ENCODE data around the gene MEX3A.
"Not testable (repeated sequence)": the region's sequence is repeated elsewhere in the genome, so short reads cannot be mapped to it uniquely, and the experiment has no call there.

Gene MEX3A, protein sequence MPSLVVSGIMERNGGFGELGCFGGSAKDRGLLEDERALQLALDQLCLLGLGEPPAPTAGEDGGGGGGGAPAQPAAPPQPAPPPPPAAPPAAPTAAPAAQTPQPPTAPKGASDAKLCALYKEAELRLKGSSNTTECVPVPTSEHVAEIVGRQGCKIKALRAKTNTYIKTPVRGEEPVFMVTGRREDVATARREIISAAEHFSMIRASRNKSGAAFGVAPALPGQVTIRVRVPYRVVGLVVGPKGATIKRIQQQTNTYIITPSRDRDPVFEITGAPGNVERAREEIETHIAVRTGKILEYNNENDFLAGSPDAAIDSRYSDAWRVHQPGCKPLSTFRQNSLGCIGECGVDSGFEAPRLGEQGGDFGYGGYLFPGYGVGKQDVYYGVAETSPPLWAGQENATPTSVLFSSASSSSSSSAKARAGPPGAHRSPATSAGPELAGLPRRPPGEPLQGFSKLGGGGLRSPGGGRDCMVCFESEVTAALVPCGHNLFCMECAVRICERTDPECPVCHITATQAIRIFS

DNA sequence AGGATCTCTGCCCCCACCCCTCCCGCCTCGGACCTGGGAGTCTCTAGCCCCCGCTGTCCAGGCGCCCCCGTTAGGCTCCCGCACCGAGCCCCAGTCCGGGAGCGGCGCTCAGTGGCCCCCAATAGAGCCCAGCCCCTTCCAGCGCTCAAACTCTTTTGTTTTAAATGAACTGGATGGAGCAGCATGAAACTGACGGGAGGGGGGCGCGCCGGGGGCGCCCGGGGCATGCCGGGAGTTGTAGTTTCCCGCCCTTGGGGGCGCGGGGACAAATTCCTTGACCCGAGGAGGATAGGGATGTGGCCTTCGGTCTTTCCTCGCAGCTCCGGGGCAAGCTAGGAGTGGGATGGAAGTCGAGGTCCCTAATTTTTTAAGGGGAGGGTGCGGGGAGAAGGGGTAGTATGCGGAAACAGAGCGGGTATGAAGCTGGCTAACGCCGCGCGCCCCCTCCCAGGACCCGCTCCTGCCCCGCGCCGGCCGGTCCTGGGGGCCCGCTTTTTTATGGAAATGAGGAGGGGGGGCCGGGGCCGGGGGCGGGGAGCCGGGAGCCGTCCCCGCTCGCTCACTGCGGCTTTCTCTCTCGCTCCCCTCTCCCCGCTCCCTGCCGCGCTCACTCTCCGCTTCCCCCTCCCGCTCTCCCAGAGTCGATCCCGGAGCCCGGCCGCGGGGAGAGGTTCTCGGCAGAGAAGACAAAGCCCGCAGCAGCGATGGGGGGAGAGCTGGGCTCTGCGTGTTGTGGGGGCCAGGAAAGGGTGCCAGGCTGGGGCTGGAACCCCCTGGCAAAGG is at the start of gene MEX3A:
MEX3A (minus strand) TSS at position 157 of the 783 bp plus-strand sequence. CDS start 467 bp downstream, outside the sequence.
- DNase-seq (ENCODE audit: low spot score), result peak; percentile 98

DNA sequence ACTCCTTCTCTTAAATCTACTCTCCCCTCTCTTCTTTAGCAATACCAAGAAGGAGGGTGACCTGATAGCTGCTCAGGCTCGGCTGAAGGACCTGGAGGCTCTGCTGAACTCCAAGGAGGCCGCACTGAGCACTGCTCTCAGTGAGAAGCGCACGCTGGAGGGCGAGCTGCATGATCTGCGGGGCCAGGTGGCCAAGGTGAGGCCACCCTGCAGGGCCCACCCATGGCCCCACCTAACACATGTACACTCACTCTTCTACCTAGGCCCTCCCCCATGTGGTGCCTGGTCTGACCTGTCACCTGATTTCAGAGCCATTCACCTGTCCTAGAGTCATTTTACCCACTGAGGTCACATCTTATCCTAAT is 48.3 kb upstream of the MEX3A start:
- no peak for DNase-seq (ENCODE audit: low spot score)

DNA sequence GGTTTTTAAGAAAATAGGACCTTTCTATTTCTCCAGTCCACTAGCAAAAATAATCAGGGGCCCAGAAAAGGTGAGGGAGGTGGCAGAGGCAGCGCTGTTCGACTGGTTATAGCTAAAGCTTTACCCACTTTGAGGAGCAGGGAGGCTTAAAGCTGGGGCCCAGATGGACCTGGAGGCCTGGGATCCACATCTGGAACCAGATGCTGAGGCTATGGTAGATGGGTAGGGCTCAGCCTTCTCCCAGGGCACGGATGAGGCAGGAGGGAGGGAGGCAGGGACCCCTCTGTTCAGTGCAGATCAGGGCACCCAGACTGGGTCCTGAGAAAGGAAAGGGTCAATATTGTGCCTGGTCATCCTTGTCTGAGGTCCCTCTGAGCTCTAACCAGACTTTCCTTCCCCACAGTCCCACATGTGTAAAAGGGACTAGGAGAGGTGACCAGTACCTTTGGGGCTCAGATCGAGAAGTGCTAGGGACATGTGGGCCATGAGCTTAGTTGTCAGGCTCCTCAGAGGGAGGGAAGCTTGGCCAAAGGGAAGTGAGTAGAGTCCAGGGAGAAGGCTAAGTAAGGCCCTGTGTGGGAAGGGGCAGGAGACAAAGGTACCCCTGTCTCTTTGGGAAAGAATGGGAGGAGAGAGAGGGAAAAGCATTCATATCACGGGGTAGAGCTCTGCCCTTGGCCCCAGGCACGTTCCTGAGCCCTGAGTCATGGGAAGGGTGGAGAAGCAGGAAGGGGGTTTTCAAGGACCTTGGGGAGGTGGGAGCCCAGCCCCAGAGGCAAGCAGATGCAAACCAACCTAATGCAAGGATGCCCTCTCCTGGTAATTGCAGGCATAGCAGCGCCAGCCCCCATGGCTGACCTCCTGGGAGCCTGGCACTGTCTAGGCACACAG is 47.7 kb upstream of the MEX3A start:
- peak; percentile 88 for DNase-seq (ENCODE audit: low spot score)

DNA sequence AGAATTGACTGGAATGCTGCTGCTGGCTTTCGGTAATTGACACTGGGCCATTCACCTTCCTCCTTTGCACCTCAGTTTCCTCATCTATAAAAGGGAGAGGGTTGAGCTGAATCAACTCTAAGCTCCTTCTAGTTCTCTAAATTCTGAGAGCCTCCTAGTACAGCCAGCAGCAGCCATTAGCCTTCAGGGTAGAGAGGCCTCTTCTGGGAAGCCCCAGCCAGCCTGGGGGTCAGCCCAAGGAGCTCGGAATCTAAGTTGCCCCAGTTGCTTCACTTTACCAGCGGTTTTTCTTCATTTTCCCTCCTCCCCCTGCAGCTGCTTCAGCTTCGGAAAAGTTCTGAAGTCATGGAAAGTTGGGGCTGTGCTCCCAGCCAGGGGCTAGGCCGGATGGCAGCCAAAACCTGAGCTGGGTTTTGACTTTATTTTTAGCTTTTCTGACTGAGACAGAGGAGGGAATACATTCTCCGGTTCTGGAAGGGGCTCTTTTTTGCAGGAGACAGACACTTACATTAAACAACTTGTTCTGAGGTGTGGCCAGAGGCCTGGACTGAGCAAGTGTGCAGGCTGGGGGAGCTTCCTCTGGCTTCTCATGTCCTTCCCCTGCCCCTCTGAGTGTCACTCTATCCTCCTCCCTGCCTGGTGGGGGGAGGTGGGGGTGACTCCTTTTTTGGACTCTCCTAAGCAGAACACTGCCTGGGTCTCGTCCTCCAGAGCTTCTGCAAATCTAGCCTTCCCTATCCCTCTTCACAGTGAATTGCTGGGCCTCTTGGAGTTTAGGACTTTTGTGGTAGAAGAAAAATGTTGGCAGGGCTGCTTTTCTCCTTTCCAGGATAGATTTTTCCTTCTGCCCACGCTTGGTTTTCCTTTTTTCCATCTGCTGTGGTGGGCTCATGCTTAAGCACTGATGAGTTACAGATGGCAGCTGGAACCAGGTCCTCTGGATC is 46.7 kb upstream of the MEX3A start:
- no peak for DNase-seq (ENCODE audit: low spot score)

DNA sequence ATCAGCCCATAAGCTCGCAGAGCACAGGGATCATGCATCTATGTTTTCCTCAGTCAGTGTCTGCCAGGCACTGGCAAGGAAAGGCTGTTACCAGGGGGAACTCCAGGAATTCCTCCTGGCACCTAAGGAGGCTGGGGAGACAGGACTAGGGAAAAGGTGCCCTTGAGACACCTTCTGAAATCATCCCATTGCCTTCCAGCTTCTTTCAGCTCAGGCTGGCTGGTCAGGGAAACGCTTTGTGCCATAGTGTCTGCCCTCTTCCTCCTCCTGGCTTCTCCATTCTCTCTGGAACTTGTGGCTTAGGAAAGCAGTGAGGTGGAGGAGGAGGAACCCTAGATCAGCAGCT is 46.0 kb upstream of the MEX3A start:
- DNase-seq (ENCODE audit: low spot score), result no peak

DNA sequence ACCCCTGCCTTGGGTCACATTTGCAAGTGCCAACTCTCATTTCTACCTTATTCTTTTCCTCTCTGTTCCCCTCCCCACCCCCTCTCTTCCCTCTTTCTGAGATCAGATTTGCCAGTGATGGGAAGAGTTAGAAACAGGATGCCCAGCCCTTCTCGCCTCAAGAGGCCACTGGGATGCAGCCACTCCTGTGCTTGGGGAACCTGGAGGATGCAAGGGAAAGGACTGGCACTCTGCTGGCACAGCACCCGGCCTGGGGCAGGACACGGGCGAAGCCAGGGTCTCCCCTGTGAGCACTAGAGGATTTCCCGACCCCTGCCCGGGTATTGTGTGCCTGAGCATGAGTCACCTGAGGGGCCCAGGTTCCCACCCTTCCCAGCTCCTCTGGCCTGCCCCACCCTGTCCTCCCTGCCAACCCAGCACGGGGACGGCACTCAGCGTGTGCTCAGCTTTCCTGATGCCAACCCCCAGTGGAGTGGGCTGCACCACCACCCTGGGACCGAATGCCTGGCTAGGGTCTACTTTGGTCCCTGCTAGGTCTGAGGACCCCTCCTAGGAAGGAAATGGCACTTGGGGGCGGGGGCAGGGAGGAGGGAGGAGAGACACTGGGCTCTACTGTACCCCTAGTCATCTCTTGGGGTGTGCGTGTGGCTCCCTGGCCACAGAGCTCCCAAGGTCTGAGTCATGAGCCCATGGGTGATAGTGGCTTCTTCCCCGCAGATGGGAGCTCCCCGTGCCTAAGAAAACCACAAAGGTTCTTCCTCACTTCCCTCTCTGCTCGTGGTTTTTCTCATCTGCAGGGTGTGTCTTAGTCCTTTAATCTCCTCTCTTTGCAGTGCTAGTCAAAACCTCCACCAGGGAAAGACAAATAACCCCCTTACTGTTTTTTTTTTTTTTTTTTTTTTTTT is 44.6 kb upstream of the MEX3A start:
- no peak for DNase-seq (ENCODE audit: low spot score)

DNA sequence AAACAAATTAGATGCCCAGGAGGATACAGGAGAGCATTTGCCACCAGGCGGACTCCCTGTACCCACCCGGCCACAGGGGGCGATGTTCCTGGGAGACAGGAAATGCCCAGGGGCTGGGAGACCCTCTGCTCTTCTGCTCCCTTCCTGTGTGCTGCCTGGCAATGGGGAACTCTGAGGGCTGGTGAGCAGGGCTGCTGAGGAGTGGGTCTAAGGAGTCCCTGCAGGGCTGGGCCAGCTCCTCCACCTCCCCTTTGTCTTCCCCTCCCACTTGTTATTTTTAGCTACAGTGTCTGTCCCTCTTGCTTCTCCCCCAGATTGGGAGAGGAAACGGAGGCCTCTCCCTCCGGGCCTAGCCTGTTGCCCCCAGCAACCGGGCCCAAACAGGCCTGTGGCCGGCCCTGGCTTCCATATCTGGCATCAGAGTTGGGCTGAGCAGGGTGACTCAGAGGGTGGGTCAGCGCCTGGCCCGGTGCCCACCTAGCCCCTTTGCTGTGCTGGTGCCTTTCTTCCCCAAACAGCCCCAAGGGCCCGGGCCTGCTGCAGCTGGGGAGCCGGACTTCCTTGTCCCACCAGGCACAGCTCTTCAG is 43.9 kb upstream of the MEX3A start:
- DNase-seq (ENCODE audit: low spot score), result no peak

DNA sequence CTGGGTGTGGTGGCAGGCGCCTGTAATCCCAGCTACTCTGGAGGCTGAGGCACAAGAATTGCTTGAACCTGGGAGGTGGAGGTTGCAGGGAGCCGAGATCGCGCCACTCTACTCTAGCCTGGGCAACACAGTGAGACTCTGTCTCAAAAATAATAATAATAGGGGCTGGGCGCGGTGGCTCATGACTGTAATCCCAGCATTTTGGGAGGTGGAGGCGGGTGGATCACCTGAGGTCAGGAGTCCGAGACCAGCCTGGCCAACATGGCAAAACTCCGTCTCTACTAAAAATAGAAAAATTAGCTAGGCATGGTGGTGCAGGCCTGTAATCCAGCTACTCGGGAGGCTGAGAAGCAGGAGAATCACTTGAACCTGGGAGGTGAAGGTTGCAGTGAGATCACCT is 43.3 kb upstream of the MEX3A start:
- DNase-seq (ENCODE audit: low spot score), result not testable (repeated sequence)

DNA sequence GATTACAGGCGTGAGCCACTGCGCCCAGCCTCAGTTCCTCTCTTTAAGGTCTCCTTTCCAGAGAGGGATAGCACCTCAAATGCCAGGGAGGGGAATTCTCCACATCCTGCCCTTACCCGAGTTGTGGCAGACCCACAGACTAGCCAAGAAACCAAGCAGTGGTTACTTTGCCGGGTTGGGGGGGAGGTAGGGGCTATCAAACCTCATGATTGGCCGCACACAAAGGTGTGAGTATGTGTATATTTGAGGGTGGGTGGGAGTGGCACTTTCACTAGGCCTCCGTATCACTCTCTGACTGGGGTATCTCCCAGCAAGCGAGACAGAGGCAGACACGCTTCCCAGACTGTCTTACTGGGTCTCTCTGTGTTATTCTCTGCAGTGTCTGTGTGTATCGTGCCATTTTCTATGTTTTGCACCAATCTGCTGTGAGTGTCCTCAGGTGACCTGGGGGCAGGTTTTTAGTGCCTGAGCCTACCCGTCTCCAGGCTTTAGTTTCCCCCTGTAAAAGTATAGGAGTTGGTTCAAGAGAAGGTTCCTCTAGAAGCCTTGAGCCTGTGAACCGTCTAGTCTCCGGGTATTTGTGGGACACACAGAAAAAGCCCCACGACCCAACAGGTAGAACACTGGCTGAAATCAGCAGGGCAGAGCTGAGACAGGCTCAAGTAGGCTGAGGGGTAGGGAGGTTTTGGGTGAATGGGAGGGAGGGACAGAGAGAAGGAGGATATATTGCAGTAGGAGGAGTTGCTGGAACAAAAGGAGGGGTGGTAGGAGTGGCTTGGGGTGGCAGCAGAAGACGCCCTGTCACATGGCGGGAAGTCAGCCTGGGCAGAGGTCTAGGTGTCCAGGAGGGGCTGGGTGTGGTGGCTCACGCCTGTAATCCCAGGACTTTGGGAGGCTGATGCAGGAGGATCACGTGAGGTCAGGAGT is 42.6 kb upstream of the MEX3A start:
- no peak for DNase-seq (ENCODE audit: low spot score)

DNA sequence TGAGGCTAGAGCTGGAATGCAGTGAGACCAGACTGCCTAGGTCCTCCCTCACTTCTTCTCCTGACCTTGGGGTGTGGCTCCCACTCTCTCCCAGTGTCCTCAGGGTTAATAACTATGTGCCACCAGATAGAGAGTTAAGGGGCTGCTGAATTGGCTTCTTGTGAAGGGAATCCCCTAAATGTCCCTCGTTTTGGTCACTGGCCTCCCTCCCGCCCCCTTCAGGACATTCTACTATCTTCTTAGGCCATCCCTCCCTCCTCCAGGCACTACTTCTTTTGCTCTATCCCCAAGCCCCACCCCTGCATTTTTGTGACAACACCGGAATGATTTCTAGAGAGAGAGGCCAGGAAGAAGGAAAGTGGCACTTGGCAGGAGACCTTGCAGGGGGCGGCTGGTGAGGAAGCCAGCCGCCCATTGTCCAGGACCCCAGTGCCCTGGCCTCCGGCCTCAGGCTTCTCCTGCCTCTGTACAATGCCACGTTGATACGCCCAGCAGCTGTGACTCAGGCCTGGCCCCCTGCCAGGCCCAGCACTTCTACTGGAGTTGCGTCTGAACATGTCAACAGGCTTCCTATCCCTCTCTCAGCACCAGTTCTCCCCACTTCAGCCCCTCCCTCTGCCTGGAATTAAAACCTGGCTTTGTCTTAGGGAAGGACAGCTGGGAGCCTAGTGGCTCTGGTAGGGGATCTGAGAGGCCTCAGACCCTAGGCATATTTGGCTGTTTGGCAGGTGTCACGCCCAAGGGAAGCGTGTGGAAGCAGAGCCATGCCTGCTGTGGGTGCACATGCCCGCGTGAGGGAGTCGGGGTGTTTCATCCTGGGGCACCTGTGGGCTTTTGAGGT is 41.3 kb upstream of the MEX3A start:
- no peak for DNase-seq (ENCODE audit: low spot score)

DNA sequence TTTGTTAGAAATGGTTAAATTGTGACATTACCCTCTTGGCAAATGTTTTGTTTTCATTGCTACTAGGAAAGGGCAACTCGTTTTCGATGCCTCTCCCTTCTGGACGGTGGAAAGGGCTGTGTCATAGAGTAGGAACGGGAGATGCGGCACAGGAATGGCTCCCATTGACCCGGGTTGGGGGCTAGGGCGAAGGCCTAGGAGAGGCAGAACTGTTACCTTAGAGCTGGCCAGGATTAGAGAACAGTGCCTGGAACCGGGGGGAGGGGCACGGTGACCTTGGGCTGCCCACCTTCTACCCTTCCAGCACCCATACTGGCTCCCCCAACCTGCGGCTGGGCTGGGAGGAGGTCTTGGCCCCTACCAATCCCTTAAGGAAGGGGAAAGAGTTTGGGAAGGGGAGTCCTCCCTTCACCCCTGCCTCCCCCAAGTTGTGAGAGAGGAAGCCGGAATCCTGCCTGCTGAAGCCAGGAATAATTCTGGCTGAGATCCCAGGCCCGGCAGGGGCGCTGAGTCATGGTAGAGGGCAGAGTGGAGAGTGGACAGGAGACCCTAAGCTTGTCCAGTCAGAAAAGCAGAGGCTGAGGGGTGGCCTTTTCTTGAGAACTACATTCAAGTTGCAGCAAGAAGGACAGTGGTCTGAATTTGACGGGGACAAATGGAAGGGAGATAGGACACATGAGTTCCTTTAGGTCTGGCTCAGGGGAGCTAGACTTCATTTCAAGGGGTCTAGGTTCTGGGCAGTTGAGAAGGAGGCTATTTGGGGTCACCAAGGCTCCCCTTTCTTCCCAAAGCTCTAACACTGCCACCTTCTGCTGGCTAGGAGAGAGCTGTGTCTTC is 40.5 kb upstream of the MEX3A start:
- no peak for DNase-seq (ENCODE audit: low spot score)

DNA sequence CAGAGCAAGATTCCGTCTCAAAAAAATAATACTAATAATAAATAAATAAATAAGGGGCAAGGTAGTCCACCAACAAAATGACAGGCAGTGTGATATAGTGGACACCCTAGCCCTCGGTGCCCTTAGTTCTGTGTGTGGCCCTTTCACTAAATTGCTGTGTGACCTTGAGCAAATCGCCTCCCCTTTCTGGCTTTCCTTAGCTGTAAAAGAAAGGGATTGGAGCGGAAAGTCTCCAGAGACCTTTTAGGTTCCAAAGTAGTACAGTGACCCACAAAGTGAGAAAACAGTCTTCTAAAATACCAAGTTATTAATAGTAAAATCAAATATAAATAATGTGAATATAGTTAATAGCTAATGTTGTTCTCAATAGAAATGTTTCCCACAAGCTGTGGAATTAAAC is 39.8 kb upstream of the MEX3A start:
- DNase-seq (ENCODE audit: low spot score), result no peak

DNA sequence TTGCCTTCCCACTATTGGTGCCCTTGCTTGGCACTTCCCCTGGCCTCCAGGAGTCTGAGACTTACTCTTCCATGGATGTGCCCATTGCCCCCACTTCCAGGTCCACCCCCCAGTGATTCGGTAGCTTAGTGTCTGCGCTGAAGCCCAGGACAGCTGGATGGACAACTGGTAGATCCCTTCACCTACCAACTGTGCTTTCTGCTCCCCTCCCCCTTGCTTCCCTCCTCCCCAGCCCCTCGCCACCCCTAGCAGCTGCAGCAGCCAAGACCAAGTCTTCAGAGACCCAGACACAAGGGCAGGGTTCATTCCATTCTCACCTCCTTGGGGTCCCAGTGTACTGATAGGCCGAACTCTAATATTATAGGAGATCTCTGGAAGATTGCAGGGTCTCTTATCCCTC is 39.2 kb upstream of the MEX3A start:
- no peak for DNase-seq (ENCODE audit: low spot score)

DNA sequence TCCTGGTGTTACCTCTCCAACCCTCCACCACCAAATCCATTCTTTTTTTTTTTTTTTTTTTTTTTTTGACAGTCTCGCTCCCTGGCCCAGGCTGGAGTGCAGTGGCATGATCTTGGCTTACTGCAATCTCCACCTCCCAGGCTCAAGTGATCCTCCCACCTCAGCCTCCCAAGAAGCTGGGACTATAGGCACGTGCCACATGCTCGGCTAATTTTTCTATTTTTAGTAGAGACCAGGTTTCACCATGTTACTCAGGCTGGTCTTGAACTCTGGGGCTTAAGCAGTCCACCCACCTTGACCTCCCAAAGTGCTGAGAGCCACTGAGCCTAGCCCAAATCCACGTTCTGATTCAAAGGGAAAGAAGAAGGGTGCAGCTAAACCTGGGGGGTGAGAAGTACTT is 38.7 kb upstream of the MEX3A start:
- not testable (repeated sequence) for DNase-seq (ENCODE audit: low spot score)

DNA sequence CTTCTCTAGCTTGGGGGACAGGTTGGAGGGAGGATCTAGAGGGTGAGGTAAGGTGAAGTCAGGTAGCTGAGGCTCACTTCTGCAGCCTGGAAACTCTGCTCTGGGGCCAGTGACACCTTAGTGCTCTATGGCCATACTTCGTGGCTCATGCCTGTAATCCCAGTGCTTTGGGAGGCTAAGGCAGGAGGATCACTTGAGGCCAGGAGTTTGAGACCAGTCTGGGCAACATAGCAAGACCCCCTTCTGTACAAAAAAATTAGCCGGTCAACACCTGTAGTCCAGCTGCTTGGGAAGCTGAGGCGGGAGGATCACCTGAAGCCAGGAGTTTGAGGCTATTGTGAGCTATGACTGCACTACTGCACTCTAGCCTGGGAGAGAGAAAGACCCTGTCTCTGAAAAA is 38.1 kb upstream of the MEX3A start:
- DNase-seq (ENCODE audit: low spot score), result no peak

DNA sequence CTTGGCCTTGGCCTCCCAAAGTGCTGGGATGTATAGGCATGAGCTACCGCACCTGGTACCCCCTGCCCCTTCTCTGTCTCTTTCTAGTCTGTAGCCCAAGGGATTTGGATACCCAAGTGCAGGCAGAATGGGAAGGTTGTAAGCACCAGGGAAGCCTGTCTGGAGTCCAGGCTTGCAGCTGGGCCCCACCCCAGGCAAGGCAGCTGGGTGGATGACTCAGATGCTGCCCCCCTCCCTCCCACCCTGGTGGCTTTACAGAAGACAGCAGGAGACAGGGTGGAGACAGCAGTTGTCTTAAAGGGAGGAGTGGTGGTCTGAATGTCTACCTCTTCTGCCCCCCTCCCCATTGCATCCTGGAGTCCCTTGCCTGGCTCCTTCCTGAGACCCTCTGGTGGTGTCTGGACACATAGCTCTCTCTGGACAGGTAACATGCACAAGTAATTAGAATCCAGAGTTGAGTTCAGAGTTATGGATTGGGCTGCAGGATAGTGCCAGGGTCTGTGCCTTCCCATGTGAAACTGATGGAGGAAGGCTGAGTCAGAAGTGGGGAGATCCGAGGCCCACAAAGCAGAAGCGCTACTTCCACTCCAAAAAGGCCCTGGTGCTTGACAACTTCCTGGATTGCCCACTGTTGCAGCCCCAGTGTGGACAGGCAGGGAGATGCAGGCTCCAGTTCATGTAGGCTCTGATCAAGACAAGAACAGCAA is 37.4 kb upstream of the MEX3A start:
- DNase-seq (ENCODE audit: low spot score), result no peak
